HuH-7.5 (cell line): ENCODE data around the gene TOP2B.

ENCODE experiments used
- DNase-seq: peaks from one replicate; pipeline ENCODE4 v3.0.0; 2011; ENCODE audit warnings: low spot score

TOP2B gene

DNA sequence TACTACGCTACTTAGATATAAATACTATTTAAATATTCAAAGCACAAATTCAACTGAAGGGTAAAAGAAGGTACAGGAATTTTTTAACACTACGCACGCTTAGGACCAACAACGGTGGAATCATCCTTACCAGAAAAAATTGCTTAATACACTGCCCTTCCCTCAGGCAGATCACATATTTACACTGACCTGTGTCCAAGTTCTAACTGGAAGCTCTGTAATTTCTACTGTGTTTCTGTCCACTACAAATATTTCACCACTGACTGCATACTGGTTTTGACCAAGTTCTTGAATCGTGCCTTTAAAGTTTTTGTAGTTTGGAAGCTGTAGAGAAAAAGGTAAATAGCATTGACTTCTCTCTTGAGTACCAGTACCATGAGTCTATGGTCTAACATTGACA lies 44.2 kb downstream of the TOP2B start:
- DNase-seq = no peak

DNA sequence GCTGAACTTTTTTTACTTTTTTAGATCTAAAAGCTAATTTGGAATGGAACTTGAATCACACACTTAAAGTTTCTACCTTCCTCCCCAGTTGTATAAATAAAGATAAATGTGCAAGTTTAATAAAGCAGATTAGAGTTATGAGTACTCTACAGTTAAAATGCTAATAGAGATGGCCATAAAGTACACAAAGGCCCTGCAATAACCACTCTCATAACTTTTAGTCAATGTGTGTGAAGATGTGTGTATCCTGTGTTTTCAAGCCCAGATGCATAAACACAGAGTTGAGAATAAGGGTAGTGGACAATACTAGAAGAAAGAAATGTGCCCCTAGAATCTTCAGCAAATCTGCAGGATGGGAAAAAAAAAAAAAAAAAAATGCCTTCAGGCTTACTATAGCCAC lies 45.3 kb downstream of the TOP2B start:
- no peak for DNase-seq

DNA sequence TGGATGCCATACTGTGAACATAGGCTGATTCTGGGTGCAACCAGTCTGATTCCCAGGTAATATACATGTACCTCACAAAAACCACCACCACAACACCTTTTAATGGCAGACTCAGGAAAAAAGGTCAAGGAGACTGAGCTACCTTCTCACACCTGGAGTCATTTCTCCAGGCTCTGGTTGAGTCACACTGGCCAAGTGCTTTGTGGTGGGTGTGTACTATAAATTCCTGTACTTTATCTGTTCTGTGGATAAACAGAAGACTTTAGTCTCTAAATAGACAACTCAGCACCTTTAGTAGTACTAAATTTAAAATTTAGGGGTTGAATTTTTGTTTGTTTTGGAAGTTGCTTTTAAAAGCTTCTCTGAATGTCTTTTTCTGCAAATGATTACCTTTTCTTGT lies 46.7 kb downstream of the TOP2B start:
- DNase-seq = no peak

DNA sequence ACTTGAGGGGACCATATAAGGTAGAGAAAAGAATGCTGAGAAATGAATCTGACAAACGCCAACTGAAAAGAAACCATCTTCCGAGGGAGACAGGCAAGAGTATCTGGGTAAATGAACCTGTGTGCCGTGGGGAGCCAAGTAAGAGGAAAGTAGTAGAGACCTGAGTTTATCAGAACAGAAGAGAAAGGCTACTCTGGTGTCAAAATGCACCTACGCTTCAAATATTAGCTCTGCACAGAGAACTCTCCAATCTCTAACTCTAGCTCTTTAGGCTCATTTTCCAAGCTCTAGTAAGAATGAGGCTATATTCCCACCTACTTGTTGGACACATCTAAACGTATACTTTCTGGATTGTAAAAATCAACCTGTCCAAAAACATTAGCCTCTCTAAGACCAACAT lies 53.5 kb downstream of the TOP2B start:
- DNase-seq = no peak

DNA sequence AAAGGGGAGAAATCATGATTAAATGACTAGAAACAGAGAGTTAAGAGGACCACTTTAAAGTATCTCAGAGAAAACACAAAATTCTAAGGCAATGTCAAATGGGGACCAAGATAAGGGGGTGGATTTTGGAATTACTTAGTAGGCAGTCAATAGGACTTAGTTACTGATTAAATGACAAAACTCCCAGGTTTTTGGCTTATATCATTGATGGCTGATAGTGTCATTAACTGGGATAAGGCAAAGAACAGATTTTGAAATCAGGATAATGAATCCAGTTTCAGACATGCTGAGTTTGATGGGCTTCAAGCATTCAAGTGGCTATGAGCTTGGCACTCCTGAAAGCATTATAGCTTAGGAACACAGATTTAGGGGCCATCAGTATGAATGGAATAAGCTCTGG lies 53.9 kb downstream of the TOP2B start:
- DNase-seq = no peak

DNA sequence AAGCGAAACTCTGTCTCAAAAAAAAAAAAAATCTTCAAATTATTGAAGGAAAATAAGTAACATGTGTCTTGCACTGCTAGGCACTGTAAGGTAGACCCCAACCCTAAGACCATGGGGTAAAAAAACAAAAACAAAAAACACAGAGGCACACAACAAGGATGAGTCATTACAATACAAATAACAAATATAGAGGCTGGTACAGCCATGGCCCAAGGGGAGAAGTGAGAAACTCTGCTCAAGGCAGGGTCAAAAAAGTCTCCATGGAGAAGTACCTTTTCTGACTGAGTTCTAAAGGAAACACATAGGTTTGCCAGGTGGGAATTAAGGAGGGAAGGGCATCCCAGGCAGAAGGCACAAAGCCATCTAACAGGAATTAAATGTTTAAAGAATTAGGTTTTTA lies 54.5 kb downstream of the TOP2B start:
- no peak for DNase-seq

DNA sequence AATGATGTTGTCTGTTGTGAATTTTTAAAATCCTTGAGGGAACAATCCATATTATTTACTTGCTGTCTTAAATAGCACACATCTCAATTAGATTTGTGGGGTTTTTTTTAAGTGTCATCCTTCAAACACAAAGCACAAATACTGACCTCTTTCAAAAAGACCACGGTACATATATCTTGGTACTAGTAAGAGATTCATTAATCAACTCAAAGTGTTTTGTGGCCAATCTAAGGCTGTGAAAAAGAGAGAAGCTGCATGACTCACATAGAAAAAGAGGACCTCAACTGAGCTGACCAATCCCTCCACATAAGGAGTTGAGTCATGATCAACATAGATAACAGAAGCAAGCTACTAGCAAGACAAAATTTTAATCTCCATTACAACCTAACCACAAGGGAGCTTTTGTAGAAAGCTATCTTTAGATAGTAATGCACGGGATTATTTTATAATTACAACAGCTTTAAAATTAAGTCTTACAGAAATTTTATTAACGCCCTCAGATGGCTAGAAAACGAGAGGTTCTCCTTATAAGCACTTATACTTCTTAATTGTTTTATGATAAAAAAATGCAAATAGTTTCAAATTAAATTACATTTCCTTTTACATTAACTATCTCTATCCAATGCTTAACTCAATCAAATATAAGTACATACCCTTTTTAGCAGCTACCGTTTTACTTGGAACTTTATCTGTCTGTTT lies 60.5 kb downstream of the TOP2B start:
- DNase-seq = no peak

DNA sequence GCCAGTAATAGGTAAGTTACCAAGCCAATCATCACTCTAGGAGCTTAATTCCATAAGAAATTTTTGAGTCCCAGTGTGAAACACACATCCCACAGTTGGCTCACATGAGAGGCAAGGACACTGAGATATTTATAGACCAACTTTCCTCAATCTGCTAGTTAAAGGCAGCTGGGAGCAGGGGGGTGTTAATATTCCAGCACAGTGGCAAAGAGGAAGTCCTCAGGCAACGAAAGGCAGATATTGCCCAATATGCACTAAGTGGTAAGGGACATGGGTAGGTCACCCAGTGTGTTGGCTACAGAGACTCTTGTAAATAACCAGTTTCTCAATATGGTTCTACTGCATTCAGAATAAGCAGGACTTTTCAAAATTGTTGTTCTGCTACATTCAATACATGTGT lies 61.0 kb downstream of the TOP2B start:
- no peak for DNase-seq

DNA sequence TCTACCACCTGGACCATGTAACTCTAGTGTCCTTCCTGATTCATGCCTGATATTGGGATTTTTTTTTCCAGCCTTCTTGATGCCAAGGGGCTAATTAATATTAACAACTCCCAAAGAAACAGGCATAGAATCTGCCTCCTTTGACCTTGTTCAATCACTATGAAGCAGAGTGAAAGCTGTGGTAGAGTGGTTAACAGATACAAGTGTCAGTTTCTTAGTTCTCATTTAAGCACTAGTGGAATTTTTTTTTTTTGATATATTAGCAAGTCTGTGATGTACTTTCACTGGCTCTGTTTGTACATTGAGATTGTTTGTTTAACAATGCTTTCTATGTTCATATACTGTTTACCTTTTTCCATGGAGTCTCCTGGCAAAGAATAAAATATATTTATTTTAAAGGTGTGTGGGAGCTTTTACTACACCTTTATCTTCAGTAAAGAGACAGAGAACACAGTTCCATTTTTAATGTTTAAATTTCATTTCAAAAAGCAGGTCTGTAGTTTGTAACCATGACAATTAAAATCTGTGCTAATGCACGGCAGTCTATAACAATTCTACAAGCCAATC lies 67.1 kb downstream of the TOP2B start:
- no peak for DNase-seq

DNA sequence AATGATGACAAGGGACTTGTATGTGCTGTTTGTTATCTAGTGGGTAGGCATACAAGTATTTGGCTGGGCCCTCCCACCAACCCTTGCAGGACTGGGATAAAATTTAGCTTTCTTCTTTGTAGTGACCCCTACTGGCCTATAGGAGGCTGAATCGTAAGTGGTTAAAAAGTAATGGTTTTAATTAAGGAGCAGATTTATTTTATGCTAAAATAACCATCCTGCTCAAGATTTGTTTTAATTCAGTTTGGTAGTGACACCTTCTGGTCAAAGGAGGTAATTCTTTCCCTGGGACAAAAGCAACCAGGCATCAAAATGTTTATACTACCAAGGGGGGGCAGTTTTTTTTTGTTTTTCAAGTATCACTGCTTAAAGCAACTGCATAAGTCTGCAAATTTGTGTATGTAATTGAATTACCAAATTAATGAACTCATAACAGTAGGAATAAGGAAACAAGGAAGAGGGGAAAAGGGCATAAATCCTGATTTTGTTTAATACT lies 70.7 kb downstream of the TOP2B start:
- no peak for DNase-seq

DNA sequence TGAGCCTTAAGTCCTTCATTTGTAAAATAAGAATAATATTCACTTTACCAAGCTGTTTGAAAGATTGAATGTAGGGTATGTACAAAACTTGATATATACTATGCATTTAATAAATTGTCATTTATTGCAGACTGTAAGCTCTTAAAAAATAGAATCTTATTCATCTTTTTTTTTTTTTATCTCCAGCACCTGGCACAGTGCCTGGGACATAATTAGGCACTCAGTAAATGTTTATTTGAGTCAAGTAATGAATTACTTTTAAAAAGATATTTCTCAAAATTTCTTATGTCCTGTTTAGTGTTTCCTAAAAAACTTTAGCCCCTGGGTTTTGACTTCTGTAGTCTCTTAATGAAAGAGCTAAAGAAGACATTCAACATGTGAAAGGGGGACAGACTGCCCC lies 71.7 kb downstream of the TOP2B start:
- no peak for DNase-seq

DNA sequence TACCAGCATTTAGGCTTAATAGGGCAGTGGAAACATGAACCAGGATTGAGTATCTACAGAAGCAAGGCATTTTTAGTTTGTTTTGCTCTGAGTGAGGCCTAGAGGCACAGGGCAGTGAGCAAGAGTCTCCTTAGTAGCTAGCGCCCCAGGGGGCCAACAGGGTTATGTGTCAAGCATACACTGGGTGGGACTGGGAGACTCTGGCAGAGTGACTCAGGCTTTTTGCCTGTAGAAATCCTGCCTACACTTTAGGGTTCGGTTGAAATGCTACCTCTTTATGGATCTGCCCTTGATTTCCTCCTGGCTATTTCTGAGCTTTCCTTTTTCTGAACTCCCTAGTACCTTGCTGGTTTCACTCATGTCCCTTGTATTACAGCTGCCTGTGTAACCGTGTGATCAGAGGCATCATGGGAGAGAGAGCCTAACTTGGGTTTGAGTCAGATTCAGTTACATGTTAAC lies 72.2 kb downstream of the TOP2B start:
- DNase-seq = no peak

DNA sequence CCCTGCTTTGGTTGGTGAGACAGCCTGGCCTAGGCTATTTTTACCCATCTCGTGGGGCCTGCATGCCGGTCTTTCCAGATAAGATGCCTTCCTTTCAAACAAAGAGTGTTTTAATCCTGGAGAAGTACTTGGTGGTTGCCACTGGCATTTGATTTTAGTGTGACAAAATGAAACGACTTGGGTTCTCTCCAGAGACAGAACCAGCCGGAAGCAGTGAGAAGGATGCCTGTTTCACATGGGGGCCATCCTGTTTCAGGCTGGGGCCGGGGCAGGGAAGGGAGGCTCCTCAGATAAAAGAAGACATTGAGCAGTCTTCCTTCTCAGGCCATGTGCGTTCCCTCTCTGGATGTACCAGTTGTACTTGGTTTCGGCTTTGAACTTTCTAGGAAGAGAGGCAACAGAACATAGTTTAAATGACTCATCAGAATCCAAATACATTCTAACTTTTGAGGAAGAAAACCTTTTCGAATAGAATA lies 74.9 kb downstream of the TOP2B start:
- DNase-seq = no peak

DNA sequence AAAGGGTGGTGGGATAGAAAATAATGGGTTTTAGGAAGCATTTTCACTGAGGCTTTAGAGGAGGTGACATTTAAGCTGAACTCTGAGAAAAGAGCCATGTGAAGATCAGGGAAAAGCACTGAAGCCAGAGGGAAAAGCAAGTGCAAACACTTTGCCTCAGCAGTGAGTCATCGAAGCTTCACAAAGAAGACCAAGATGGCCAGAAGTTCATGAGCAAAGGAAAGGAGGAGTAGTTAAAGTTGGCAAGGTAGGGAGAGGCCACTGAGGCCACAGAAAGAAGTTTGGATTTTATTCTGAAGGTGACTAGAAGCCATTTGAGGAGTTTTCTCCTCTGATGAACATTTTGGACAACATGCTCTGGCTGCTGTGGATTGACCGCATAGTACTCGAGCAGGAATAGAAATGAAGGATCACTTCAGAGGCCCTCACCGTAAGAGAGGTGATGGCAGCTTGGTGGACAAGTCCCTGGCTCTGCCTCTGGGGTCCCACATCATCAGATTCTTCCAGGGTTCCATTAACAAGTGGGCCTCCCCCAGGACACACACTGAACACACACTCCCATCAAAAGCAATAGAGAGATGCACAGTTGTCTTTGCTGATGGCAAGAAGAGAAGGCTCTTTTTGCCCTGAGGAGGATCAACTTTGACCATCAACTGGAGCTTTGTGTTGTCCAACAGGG lies 75.5 kb downstream of the TOP2B start:
- DNase-seq = no peak

DNA sequence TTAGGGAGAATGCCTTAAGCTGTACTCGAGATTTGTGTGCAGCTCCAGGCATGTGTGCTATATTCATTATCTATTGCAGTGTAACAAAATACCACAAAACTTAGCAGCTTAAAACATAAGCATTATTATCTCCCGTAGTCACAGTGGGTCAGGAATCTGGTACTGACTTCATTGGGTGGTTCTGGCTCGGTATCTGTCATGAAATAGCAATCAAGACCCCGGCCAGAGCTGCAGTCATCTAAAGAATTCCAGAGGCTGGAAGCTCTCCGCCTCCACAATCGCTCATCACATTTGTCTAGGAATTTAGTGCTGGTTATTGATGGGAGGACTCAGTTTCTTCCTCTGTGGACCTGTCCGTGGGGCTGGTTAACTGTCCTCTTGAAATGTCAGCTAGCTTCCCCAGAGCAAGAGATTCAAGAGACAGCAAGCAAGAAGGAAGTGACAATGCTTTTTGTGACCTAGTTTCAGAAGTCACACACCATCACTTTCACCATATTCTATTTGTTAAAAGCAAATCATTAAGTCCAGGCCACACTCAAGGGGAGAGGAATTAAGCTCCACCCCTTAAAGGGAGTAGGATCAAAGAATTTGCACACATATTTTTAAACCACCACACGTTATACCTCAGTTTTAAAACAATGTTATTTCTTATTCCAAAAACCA lies 76.1 kb downstream of the TOP2B start:
- DNase-seq = no peak

DNA sequence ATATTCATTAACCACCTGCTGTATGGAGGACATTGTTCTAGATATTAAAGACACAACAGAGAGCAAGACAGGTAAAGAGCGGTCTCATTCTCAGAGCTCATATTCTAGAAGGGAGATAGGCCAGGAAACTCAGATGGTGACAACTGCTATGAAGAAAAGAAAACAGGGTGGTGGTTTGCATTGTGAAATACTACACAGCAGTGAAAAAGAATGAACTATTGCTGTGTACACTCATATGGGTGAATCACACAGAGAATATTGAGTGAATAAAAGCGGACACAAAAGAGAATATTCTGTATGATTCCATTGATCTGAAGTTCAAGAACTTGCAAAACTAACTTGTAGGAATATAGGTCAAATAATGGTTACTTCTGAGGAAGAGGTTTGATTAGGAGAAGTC lies 76.7 kb downstream of the TOP2B start:
- no peak for DNase-seq

DNA sequence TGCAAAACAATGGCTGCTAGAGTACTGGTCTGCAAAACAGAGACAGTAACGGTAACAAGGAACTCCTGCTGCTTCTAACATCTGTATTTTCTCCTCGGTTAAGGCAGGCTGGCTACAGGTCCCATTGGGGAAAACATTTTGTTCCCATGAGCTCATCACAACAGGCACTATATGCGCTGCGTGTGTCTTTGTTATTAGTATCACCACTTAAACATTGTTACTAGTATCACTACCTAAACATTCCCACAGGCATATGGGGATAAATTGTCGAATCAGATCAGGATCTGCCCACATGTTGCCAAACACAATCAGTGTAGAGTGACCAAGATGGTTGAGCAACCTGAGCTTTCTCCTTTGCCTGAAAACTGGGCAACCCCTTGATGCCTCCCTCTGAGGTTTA lies 77.2 kb downstream of the TOP2B start:
- no peak for DNase-seq

DNA sequence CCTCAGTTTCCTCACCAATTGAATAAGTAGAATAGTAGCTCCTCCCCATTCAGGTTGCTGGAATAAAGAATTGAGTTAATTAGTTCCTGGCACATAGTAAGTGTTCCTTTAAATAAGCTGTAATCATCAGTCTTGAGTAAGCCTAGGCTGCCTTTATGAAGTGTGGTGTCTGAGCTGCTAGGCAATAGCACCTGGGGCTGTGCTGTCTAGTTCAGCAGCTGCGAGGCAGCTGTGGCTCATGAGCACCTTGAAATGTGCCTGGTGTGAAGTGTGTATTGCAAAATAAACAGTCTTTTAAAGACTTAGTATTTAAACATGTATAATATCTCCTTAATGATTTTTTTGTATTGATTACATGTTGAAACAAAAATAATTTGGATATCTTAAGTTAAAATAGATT lies 77.6 kb downstream of the TOP2B start:
- no peak for DNase-seq

DNA sequence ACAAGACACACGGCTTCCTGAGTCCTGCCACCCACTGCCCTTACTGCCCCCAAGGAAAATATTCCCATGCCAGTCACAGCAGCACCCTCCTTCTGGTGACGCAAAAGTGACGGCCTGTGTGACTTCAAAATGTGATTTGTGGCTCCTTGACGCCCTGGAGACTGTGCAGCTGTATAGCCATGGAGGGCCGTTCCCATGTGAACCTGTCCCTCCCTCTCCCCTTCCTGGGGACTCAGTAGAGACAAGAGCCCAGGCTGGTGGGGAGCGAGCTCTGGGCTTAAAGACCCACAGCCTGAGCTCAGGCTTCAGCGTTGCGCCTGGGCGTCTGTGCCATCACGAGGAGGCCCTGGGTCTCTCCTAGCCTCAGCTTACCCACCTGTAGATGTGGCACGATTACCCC lies 78.2 kb downstream of the TOP2B start:
- DNase-seq = no peak

DNA sequence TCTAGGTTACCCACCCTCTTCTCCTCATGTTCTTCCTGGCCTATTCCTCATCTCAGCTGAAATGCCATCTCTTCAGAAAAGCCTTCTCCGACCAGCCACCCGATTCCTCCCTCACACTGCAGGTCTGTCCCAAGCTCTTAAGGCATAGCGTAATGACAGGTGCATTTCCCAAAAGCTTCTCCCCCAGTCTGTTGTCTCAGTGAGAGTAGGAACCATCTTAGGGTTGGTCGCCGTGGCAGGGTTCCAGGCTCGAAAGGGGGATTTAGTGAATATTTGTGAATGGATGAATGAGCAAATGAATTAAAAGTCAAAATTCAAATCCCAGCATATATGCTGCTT lies 78.6 kb downstream of the TOP2B start:
- DNase-seq = no peak

DNA sequence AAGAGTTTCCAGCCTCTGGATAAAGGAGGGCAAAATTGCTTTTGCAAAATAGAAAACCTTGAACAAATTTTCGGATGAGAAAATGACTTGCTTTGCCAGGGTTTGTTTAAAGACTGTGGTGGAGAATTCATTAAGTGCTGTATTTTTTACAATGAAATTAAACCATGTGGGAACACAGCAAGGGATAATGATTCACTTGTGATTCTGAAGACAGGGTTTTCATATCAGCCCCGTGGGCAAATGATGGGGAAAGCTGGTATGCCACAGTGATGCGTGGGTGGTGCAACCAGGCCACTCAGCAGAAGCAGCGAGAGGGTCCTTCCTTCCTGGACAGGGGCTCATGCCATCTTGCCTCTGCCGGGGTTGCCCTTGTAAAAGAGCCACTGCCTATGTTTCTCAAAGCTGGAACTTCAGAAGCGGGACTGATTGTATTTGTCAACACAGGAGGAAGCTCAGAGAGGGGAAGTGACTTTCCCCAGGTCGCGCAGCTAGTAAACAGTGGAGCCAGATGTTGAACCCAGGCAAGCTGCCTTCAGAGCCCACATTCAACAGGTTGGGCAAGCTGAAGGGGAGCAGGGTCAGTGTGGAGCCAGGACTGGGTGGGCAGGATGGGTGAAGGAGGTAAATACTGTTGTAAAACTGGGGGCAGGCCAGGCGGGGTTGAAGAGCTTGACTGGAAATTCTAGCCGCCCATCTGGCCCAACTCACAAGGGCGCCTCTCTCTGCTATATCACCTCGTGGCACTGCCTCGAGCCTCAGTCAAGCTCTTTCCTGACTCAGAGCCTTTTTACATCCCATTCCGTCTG lies 79.1 kb downstream of the TOP2B start:
- DNase-seq = no peak
